K562 (cell line): Measurements from ENCODE around the gene DHX35. TPM values are rescaled to one million over a fixed set of nuclear protein-coding genes. Genes with fewer than 3 reads are reported as not detected.

ENCODE experiments used
- ATAC-seq: fragments of 200-7000 bp; cut with Tn5 transposase; 3 replicates; pipeline ENCODE4 v1.9.1; 2020; ENCODE audit warnings: moderate library complexity
- BruUV-seq: library from RNA; stranded (reverse); fragments of 400-500 nt; replicated peaks from 2 replicates; lab custom pipeline; 2021; lab: Mats Ljungman, UMichigan
- CTCF ChIA-PET: fragments of 300-600 bp; formaldehyde crosslinking; extraction: SDS; loops from one replicate; lab custom pipeline; 2021; ENCODE audit warnings: low intra/inter-chr PET ratio; lab: Yijun Ruan, JAX
- POLR2A ChIA-PET: fragments of 300-600, 350-650 bp; sonication (Branson Sonifier 250); formaldehyde crosslinking; extraction: SDS; loops from one replicate; lab custom pipeline; 2021; ENCODE audit warnings: antibody characterized with exemption, inconsistent platforms; lab: Yijun Ruan, JAX
- DNase-seq, 4 experiments: peaks; one replicate each; pipeline versions ENCODE4 v3.0.0 to v3.0.0-alpha.2; 2011 to 2018; ENCODE audit warnings: low spot score in 3 of 4, mixed read lengths in 3 of 4; ENCODE audit errors: extremely low read depth in 1 of 4
- FAIRE-seq: peaks from 2 replicates; lab custom pipeline; 2011; peaks lifted over from hg19 to GRCh38; lab: Jason Lieb, UNC
- H2AFZ ChIP-seq: 2 replicates; pipeline ENCODE4 v1.6.0; 2011; ENCODE audit warnings: low read depth, low read length, control low read depth, inconsistent platforms
- H3K27ac ChIP-seq: fragments of 200-600 bp; 3 replicates; pipeline ENCODE4 v1.8.0; 2011; ENCODE audit warnings: low read depth, mild to moderate bottlenecking, control low read depth, inconsistent platforms, low read length, moderate library complexity, mixed read lengths; ENCODE audit errors: extremely low read depth
- H3K27me3 ChIP-seq, 2 experiments: fragments of 300-600 bp in 1 of 2; 2 replicates in 1 of 2; 3 replicates in 1 of 2; pipeline versions ENCODE4 v1.6.0 to v1.8.0; 2011; ENCODE audit warnings: inconsistent platforms in 2 of 2, low read length in 2 of 2, mild to moderate bottlenecking in 1 of 2, mixed read lengths in 1 of 2, moderate library complexity in 1 of 2; ENCODE audit not compliant: control insufficient read depth in 2 of 2, insufficient read depth in 2 of 2
- H3K36me3 ChIP-seq: fragments of 300-600 bp; 3 replicates; pipeline ENCODE4 v1.8.0; 2011; ENCODE audit warnings: mild to moderate bottlenecking, low read length, inconsistent platforms; ENCODE audit not compliant: control insufficient read depth, insufficient read depth
- H3K4me1 ChIP-seq, 2 experiments: fragments of 200-600 bp in 1 of 2; replicated peaks in 1 of 2; 2 replicates in 1 of 2; 3 replicates in 1 of 2; pipeline versions ENCODE4 v1.5.1 to v1.8.0; 2011; ENCODE audit warnings: inconsistent platforms in 2 of 2, low read length in 2 of 2, mild to moderate bottlenecking in 1 of 2, mixed read lengths in 1 of 2, moderate library complexity in 1 of 2; ENCODE audit not compliant: control insufficient read depth in 2 of 2, insufficient read depth in 2 of 2
- H3K4me2 ChIP-seq: 2 replicates; pipeline ENCODE4 v1.6.1; 2011; ENCODE audit warnings: low read length, control low read depth, inconsistent platforms, mixed read lengths; ENCODE audit not compliant: insufficient read depth
- H3K4me3 ChIP-seq: fragments of 200-600 bp; sonication (generic), shearing (Covaris generic); 2 replicates; pipeline ENCODE4 v1.5.1; 2016; ENCODE audit warnings: control low read depth, inconsistent platforms
- H3K79me2 ChIP-seq: fragments of 200-600 bp; 3 replicates; pipeline ENCODE4 v1.8.0; 2011; ENCODE audit warnings: low read length, inconsistent platforms; ENCODE audit not compliant: control insufficient read depth, insufficient read depth
- H3K9ac ChIP-seq, 2 experiments: 2 replicates each; pipeline versions ENCODE4 v1.6.0 to v1.6.1; 2011; ENCODE audit warnings: low read depth in 2 of 2, low read length in 2 of 2, control low read depth in 1 of 2, inconsistent platforms in 1 of 2, mild to moderate bottlenecking in 1 of 2, mixed read lengths in 1 of 2; ENCODE audit not compliant: insufficient read depth in 1 of 2
- H3K9me1 ChIP-seq: one replicate; pipeline ENCODE4 v1.6.0; 2011; ENCODE audit warnings: inconsistent platforms, mild to moderate bottlenecking, low read length, moderate library complexity; ENCODE audit not compliant: control insufficient read depth, insufficient read depth
- H3K9me3 ChIP-seq: replicated peaks from 2 replicates; pipeline ENCODE4 v1.5.1; 2011; ENCODE audit warnings: low read depth, low read length, inconsistent platforms; ENCODE audit not compliant: control insufficient read depth, insufficient read depth
- H4K20me1 ChIP-seq: replicated peaks from 2 replicates; pipeline ENCODE4 v1.6.1; 2011; ENCODE audit warnings: low read length, inconsistent platforms, mixed read lengths; ENCODE audit not compliant: control insufficient read depth, insufficient read depth
- GABPB1 ChIP-seq: sonication (generic); formaldehyde crosslinking; IDR thresholded peaks from 2 replicates; pipeline ENCODE4 v1.8.0; 2022; ENCODE audit warnings: mild to moderate bottlenecking, missing genetic modification reagents
- GMEB1 ChIP-seq: fragments of 250-450 bp; sonication (Bioruptor Pico); IDR thresholded peaks from 2 replicates; pipeline ENCODE4 v1.4.0; 2020; ENCODE audit warnings: mild to moderate bottlenecking
- TEAD4 ChIP-seq, 2 experiments: sonication (generic) in 1 of 2; formaldehyde crosslinking in 1 of 2; IDR thresholded peaks; 2 replicates each; pipeline versions ENCODE4 v1.6.1 to v1.8.0; 2012 to 2022; ENCODE audit warnings: borderline replicate concordance in 1 of 2, inconsistent platforms in 1 of 2, low read length in 1 of 2, mild to moderate bottlenecking in 1 of 2, missing genetic modification reagents in 1 of 2
- ZBTB2 ChIP-seq: fragments of 450-650 bp; IDR thresholded peaks from 2 replicates; pipeline ENCODE4 v1.6.1; 2016; ENCODE audit warnings: antibody characterized with exemption
- ZFP36 ChIP-seq: fragments of 150-350 bp; IDR thresholded peaks from 2 replicates; pipeline ENCODE4 v1.6.1; 2018; ENCODE audit warnings: low read length, low read depth; ENCODE audit not compliant: partially characterized antibody
- WGBS: fragments of 100-300 bp; shearing (Covaris generic); methylation state at CpG from one replicate; pipeline ENCODE4 v1.1.6; 2016; ENCODE audit warnings: low coverage, mixed read lengths; ENCODE audit not compliant: insufficient coverage; ENCODE audit errors: missing lambda C conversion rate; 5-methylcytosine and 5-hydroxymethylcytosine counted together
- in situ Hi-C: fragments of 300-500 bp; cut with MboI; formaldehyde crosslinking; loops from 4 replicates; pipeline ENCODE4 v1.15.0; 2018; ENCODE audit warnings: inconsistent platforms, mixed read lengths
- intact Hi-C: fragments of 100-400 bp; cut with micrococcal nuclease; formaldehyde crosslinking; loops from 2 replicates; pipeline ENCODE4 v1.14.2; 2022
- polyA plus RNA-seq, 8 experiments: library from polyadenylated mRNA; depleted of rRNA in 4 of 8; stranded (reverse) in 5 of 8; unstranded in 3 of 8; fragments of >200 nt; fragmentation: Nextera tagmentation in 2 of 8; fragmentation: Illumina TruSeq in 1 of 8; extraction: Ambion mirVana in 2 of 8; extraction: Trizol in 1 of 8; gene quantifications; 2 replicates each; pipeline versions ENCODE4 v1.2.1 to v1.2.3, GENCODE V29; 2011 to 2014; ENCODE audit warnings: inconsistent platforms in 1 of 8, missing spikeins in 1 of 8
- total RNA-seq, 7 experiments: library from RNA; depleted of rRNA in 6 of 7; stranded (reverse); fragments of >200 nt in 6 of 7; fragmentation: Illumina TruSeq in 2 of 7; extraction: Trizol in 2 of 7; gene quantifications; 2 replicates each; pipeline versions ENCODE4 v1.2.1 to v1.2.3, GENCODE V29; 2011 to 2021; ENCODE audit warnings: low replicate concordance in 1 of 7

DHX35 gene
- total and polyA plus RNA-seq, 9 of the 15 experiments (the other 6 are each of a cell fraction or from before 2014, with no cell fraction given), result 6.5 to 25.6 (median 16.9) TPM

- peaks cover 96% of the 10 kb centered on the region for H3K36me3 ChIP-seq
- H3K79me2 ChIP-seq, result peaks cover 89% of the 10 kb centered on the region
- peaks cover 21 to 41% of the 10 kb centered on the region in 2 experiments for H3K4me1 ChIP-seq
- intact Hi-C loops, result loop anchor here (5.0 kb wide), 1 partner anchor 52 kb away; no protein-coding TSS in a partner anchor
- H3K9me3 ChIP-seq, result no peaks in the 10 kb centered on the region
- peak overlapping the region; percentile 15 to 23; a peak in 2 of 4 replicates for H3K9ac ChIP-seq
- peak overlapping the region; percentile 67 for H3K27ac ChIP-seq
- FAIRE-seq (no peak), DNase-seq (no peak), ATAC-seq (no peak; the same call in 2 of the 3 replicates)
- no TSS peak for BruUV-seq
- H2AFZ ChIP-seq, result no peak overlapping the region
- ChIA-PET POLR2A (interaction anchor here (1.1 to 1.5 kb wide), 3 partner anchors 9 to 16 kb away, joined by 3 to 5 read pairs (median 4); partner anchors contain the start of gene DHX35), CTCF (no interaction called here)
- TF ChIP-seq ZFP36 (peak; percentile 56), ZBTB2 (no peak), GABPB1 (CRISPR knock-in tag) (no peak), GMEB1 (CRISPR knock-in tag) (no peak), TEAD4 (IDR thresholded peaks at IDR 0.05; ENCODE audit: low read length) (0 out of 2 replicates have a peak, but pooled peaks have one; percentile 19), TEAD4 (CRISPR knock-in tag; IDR thresholded peaks at IDR 0.05; ENCODE audit: borderline replicate concordance) (no peak)
- H3K27me3 ChIP-seq, result no peaks in the 10 kb centered on the region
- H3K4me3 ChIP-seq, result no peak overlapping the region
- 41% methylated on average over 3 of the region's 3 CpGs for WGBS
- in situ Hi-C loops, result no loop called here
- no peaks in the 10 kb centered on the region for H3K9me1 ChIP-seq
- 0 out of 2 replicates have a peak, but pooled peaks cover 4% of the 10 kb centered on the region for H4K20me1 ChIP-seq
- H3K4me2 ChIP-seq, result no peak overlapping the region
Observed at GRCh38 chr20:38945012-38945411, 17.1 kb upstream of the DHX35 start.
